Osteocyte (in vitro differentiated cells): Measurements from ENCODE around the gene ZSWIM7. TPM values are rescaled to one million over a fixed set of nuclear protein-coding genes. Genes with fewer than 3 reads are reported as not detected.

Experiments
- DNase-seq: peaks from one replicate; pipeline ENCODE4 v3.0.0; 2021; ENCODE audit warnings: mixed read lengths; ENCODE audit not compliant: unreplicated experiment; ENCODE audit errors: extremely low spot score
- H3K27ac Mint-ChIP-seq: one replicate; pipeline ENCODE4 v1.8.0; 2021; ENCODE audit warnings: mild to moderate bottlenecking, mixed read lengths; ENCODE audit not compliant: unreplicated experiment
- H3K27me3 Mint-ChIP-seq: one replicate; pipeline ENCODE4 v1.8.0; 2021; ENCODE audit warnings: mixed read lengths; ENCODE audit not compliant: unreplicated experiment
- H3K36me3 Mint-ChIP-seq: one replicate; pipeline ENCODE4 v1.8.0; 2021; ENCODE audit warnings: mixed read lengths; ENCODE audit not compliant: unreplicated experiment
- H3K4me1 Mint-ChIP-seq: one replicate; pipeline ENCODE4 v1.8.0; 2021; ENCODE audit warnings: mixed read lengths; ENCODE audit not compliant: unreplicated experiment
- H3K4me3 Mint-ChIP-seq: one replicate; pipeline ENCODE4 v1.8.0; 2021; ENCODE audit warnings: mild to moderate bottlenecking, moderate library complexity, mixed read lengths; ENCODE audit not compliant: unreplicated experiment
- H3K9me3 Mint-ChIP-seq: one replicate; pipeline ENCODE4 v1.8.0; 2021; ENCODE audit warnings: mixed read lengths; ENCODE audit not compliant: unreplicated experiment
- total RNA-seq: library from RNA; stranded (reverse); gene quantifications from 2 replicates; pipeline ENCODE4 v1.2.1, GENCODE V29; 2021
- TF ChIP-seq, protein P1 (sequence below): fragments of 200-600 bp; sonication (generic); IDR thresholded peaks from 2 replicates; pipeline ENCODE4 v1.5.0; 2021; ENCODE audit warnings: antibody characterized with exemption, mild to moderate bottlenecking, moderate library complexity

The ZSWIM7 gene
- total RNA-seq, 1 donor from 2014 or later, result 22.2 TPM

DNA sequence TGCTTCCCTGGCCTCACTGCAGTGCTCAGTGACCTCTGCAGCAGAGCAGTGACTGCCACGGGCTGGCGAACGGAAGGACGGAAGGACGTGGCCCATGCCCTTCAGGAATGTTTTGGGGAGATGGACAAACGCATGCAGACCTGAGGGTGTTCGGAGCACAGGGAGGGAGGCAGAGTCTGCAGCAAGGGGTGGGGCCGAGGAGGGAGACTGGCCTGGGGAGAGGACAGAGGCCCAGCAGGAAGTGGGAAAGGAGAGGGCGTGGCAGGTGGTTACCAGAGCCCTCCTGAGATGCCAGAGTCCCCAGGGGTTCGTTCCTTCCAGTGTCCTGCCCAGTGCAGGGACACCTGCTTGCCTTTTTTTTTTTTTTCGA is 32.6 kb downstream of the ZSWIM7 start:
- TF ChIP-seq, protein P1, sequence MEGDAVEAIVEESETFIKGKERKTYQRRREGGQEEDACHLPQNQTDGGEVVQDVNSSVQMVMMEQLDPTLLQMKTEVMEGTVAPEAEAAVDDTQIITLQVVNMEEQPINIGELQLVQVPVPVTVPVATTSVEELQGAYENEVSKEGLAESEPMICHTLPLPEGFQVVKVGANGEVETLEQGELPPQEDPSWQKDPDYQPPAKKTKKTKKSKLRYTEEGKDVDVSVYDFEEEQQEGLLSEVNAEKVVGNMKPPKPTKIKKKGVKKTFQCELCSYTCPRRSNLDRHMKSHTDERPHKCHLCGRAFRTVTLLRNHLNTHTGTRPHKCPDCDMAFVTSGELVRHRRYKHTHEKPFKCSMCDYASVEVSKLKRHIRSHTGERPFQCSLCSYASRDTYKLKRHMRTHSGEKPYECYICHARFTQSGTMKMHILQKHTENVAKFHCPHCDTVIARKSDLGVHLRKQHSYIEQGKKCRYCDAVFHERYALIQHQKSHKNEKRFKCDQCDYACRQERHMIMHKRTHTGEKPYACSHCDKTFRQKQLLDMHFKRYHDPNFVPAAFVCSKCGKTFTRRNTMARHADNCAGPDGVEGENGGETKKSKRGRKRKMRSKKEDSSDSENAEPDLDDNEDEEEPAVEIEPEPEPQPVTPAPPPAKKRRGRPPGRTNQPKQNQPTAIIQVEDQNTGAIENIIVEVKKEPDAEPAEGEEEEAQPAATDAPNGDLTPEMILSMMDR, result no peak
- H3K36me3 Mint-ChIP-seq, result peaks cover 4% of the 10 kb centered on the region
- DNase-seq, result no peak
- peak overlapping the region; percentile 91 for H3K27ac Mint-ChIP-seq
- H3K9me3 Mint-ChIP-seq, result no peaks in the 10 kb centered on the region
- H3K27me3 Mint-ChIP-seq, result no peaks in the 10 kb centered on the region
- peak overlapping the region; percentile 8 for H3K4me3 Mint-ChIP-seq
- H3K4me1 Mint-ChIP-seq, result peaks cover 43% of the 10 kb centered on the region

DNA sequence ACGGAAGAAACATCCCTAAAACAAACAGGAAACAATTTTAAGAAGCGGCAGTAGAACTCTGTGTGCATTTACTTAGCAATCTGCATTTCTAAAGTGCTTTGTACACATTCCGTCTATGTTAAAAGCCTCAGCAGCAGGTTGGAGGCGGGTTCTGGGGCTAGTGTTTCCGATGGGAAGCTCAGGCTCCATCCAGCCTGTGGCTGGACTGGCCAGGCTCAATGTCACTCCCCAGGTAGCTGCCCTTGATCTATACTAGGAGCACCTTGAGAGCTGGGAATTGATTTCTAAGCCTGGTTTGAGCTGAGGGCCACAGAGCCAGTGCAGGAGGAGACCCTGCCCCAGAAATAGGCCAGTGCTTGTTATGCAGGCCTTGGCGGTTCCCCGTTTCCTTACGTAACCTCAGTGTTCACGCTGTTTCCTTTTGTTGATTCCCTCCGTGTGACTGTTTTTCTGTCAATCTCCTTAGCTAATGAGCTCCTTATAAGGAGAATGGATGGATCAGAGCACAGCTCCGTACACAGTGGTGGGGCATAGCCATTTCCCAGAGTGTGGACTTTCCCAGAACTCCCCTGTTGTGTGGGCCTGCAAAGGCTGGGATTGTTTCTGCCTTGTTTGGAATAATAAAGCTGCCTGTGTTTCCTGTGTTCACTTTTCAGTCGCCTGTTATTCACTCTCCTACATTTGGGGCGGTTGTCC is 33.2 kb downstream of the ZSWIM7 start:
- TF ChIP-seq, protein P1, result no peak
- peak overlapping the region; percentile 91 for H3K27ac Mint-ChIP-seq
- peak overlapping the region; percentile 10 for H3K4me3 Mint-ChIP-seq
- DNase-seq, result no peak
- H3K36me3 Mint-ChIP-seq, result peaks cover 4% of the 10 kb centered on the region
- no peaks in the 10 kb centered on the region for H3K27me3 Mint-ChIP-seq
- H3K4me1 Mint-ChIP-seq, result peaks cover 47% of the 10 kb centered on the region
- H3K9me3 Mint-ChIP-seq, result no peaks in the 10 kb centered on the region

- Mint-ChIP-seq H3K27me3 (no peaks in the 10 kb centered on the region), H3K36me3 (peaks cover 4% of the 10 kb centered on the region), H3K27ac (peak overlapping the region; percentile 91), H3K4me3 (peak overlapping the region; percentile 10), H3K4me1 (peaks cover 46% of the 10 kb centered on the region), H3K9me3 (no peaks in the 10 kb centered on the region)
- no peak for DNase-seq
- TF ChIP-seq, protein P1, result no peak
Observed at GRCh38 chr17:15965528-15965927, 34.0 kb downstream of the ZSWIM7 start.

- Mint-ChIP-seq H3K9me3 (no peaks in the 10 kb centered on the region), H3K27me3 (no peaks in the 10 kb centered on the region), H3K27ac (peak overlapping the region; percentile 47), H3K4me1 (peaks cover 59% of the 10 kb centered on the region), H3K36me3 (no peaks in the 10 kb centered on the region), H3K4me3 (no peak overlapping the region)
- TF ChIP-seq, protein P1, result no peak
- no peak for DNase-seq
Observed at GRCh38 chr17:15963670-15964110, 35.8 kb downstream of the ZSWIM7 start.

DNA sequence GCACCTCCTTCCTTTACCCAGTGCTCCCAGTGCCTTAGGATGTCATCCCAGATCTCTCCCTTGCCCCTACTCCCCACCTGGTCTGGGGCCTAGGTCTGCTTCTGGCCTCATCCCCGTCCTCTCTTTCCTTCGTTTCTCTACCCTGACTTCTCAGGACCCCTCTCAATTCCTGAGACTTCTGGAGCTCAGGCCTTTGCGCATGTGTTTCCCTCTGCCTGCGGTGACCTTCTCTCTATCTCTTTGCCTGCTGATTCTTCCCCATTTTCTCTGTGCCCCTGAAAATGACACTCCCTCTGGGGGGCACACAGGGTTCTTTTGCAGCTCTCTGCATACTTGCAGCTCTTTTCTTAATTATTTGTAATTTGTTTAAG is 41.0 kb downstream of the ZSWIM7 start:
- H3K27me3 Mint-ChIP-seq, result no peaks in the 10 kb centered on the region
- H3K4me3 Mint-ChIP-seq, result no peak overlapping the region
- peaks cover 55% of the 10 kb centered on the region for H3K4me1 Mint-ChIP-seq
- TF ChIP-seq, protein P1, result no peak
- peak overlapping the region; percentile 73 for H3K27ac Mint-ChIP-seq
- H3K36me3 Mint-ChIP-seq, result peaks cover 2% of the 10 kb centered on the region
- no peak for DNase-seq
- H3K9me3 Mint-ChIP-seq, result no peaks in the 10 kb centered on the region
